MCF 10A (cell line): Measurements from ENCODE around the gene FAM117A. TPM values are rescaled to one million over a fixed set of nuclear protein-coding genes. Genes with fewer than 3 reads are reported as not detected.

ENCODE experiments used
- BruUV-seq: library from RNA; stranded (reverse); fragments of 400-500 nt; replicated peaks from 2 replicates; lab custom pipeline; 2021; lab: Mats Ljungman, UMichigan
- CTCF ChIA-PET: fragments of 300-600 bp; sonication (Branson Sonifier 250); formaldehyde crosslinking; extraction: SDS; loops from one replicate; lab custom pipeline; 2021; ENCODE audit warnings: antibody characterized with exemption, inconsistent platforms; lab: Yijun Ruan, JAX
- POLR2A ChIA-PET: fragments of 300-600, 350-650 bp; sonication (Branson Sonifier 250); formaldehyde crosslinking; extraction: SDS; loops from one replicate; lab custom pipeline; 2020; ENCODE audit warnings: antibody characterized with exemption, inconsistent platforms; lab: Yijun Ruan, JAX
- DNase-seq: peaks from one replicate; pipeline ENCODE4 v3.0.0-alpha.2; 2018; ENCODE audit not compliant: unreplicated experiment
- H3K27ac Mint-ChIP-seq: one replicate; pipeline ENCODE4 v1.8.0; 2022; ENCODE audit warnings: mild to moderate bottlenecking, low read depth, mixed read lengths; ENCODE audit not compliant: unreplicated experiment
- H3K27me3 Mint-ChIP-seq: one replicate; pipeline ENCODE4 v1.8.0; 2022; ENCODE audit warnings: mixed read lengths; ENCODE audit not compliant: insufficient read depth, unreplicated experiment
- H3K36me3 Mint-ChIP-seq: one replicate; pipeline ENCODE4 v1.8.0; 2022; ENCODE audit warnings: mild to moderate bottlenecking, moderate library complexity, mixed read lengths; ENCODE audit not compliant: insufficient read depth, unreplicated experiment
- H3K4me1 Mint-ChIP-seq: one replicate; pipeline ENCODE4 v1.8.0; 2022; ENCODE audit warnings: mixed read lengths; ENCODE audit not compliant: insufficient read depth, unreplicated experiment
- H3K4me3 Mint-ChIP-seq: one replicate; pipeline ENCODE4 v1.8.0; 2022; ENCODE audit warnings: mild to moderate bottlenecking, moderate library complexity, mixed read lengths; ENCODE audit not compliant: unreplicated experiment
- H3K9me3 Mint-ChIP-seq: one replicate; pipeline ENCODE4 v1.8.0; 2022; ENCODE audit warnings: mixed read lengths; ENCODE audit not compliant: unreplicated experiment
- intact Hi-C: fragments of 100-400 bp; cut with micrococcal nuclease; formaldehyde crosslinking; loops from 2 replicates; pipeline ENCODE4 v1.14.1; 2022
- total RNA-seq: library from RNA; stranded (reverse); gene quantifications from 2 replicates; pipeline ENCODE4 v1.2.3, GENCODE V29; 2022
- TF ChIP-seq, protein P1 (sequence below): fragments of 200-600 bp; IDR thresholded peaks from one replicate; pipeline ENCODE4 v1.8.0; 2022; ENCODE audit warnings: antibody characterized with exemption, mild to moderate bottlenecking; ENCODE audit not compliant: unreplicated experiment

The FAM117A gene
- total RNA-seq, 1 experiment from 2014 or later, result 2.0 TPM

DNA sequence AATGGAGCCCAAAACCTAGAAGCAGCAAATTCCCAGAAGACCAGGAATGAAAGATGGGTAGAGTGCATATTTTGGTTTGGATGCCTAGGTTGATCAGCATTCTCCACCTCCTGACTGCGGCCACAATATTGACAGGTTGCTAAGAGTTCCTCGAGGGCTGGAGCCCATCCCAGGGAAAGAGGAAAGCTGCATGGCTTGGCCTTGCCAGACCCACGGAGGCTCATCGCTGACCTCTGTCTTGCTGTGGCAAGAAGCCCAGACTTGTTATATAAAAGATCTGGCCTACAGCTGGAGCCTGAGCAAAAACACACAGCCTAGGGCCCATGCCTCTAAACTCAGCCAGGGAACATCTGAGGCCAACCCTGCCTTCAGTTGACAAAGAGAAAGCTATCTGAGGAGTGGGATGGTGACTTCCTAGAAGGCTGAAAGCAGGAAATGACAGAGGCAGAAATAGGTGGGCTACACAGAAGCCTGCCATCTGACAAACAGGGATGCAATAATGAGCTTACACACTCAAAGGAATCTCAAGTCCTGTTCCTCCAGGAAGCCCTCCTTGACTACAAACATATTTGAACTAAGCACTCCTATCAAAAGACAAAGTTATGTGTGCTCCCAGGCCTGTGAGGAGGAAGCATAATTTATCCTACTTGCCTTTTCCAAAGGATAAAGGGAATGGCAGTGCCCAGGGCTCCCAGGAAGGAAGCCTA lies 33.7 kb downstream of the FAM117A start:
- DNase-seq, result no peak
- BruUV-seq, result no TSS peak
- ChIA-PET CTCF (interaction anchor here (0.6 to 1.8 kb wide), 2 partner anchors 23 to 122 kb away, joined by 3 to 5 read pairs; partner anchors contain the start of gene SLC35B1), POLR2A (no interaction called here)
- Mint-ChIP-seq H3K9me3 (no peaks in the 10 kb centered on the region), H3K4me3 (no peak overlapping the region), H3K27ac (no peak overlapping the region), H3K27me3 (no peaks in the 10 kb centered on the region), H3K4me1 (no peaks in the 10 kb centered on the region), H3K36me3 (no peaks in the 10 kb centered on the region)
- TF ChIP-seq, protein P1, sequence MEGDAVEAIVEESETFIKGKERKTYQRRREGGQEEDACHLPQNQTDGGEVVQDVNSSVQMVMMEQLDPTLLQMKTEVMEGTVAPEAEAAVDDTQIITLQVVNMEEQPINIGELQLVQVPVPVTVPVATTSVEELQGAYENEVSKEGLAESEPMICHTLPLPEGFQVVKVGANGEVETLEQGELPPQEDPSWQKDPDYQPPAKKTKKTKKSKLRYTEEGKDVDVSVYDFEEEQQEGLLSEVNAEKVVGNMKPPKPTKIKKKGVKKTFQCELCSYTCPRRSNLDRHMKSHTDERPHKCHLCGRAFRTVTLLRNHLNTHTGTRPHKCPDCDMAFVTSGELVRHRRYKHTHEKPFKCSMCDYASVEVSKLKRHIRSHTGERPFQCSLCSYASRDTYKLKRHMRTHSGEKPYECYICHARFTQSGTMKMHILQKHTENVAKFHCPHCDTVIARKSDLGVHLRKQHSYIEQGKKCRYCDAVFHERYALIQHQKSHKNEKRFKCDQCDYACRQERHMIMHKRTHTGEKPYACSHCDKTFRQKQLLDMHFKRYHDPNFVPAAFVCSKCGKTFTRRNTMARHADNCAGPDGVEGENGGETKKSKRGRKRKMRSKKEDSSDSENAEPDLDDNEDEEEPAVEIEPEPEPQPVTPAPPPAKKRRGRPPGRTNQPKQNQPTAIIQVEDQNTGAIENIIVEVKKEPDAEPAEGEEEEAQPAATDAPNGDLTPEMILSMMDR, result no peak
- intact Hi-C loops, result no loop called here

DNA sequence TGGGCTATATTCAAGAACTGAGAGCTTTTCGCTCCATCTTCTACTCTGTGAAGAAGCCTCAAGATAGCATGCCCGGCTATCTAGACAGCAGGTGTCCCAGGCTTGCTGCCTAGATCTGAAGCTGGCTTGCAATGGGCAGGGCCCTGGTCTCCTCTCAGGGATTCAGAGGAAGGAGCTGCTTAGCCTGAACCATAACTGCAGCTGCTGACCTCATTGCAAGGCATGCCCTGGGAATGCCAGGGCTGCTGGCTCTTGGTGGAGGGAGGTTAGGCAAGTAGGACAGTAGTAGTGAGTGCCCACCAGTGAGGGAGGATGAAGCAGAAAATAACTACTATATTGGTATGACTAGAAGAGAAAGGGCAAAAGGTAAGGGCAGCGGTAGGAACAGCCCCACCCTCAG lies 34.9 kb downstream of the FAM117A start:
- DNase-seq, result no peak
- CTCF ChIA-PET, result interaction anchor here (1.8 kb wide), 1 partner anchor 21 kb away, joined by 5 read pairs; the partner anchor contains the start of gene SLC35B1
- Mint-ChIP-seq H3K27ac (no peak overlapping the region), H3K4me3 (no peak overlapping the region), H3K9me3 (no peaks in the 10 kb centered on the region), H3K27me3 (no peaks in the 10 kb centered on the region), H3K36me3 (no peaks in the 10 kb centered on the region), H3K4me1 (no peaks in the 10 kb centered on the region)
- BruUV-seq, result no TSS peak
- TF ChIP-seq, protein P1, result no peak
- POLR2A ChIA-PET, result no interaction called here
- intact Hi-C loops, result no loop called here

DNA sequence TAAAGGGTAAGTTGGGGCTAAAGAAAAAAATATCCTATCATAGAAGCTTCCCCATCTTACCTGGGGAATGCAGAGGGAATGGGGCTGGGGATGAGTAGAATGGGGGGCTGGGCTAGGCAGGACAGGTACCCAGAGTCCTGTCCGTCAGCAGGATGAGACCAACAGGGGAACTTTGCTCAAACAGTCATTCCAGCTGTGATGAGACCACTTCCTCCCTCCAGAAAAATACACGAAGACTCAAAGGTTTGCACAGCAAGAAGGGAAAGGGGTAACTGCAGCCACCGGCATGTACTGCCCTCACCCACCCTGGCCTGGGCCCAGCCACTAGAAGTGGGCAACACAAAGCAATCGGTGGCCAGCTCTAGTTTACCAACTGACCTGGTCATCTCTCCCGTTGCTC lies 35.5 kb downstream of the FAM117A start:
- CTCF ChIA-PET, result interaction anchor here (0.6 to 1.5 kb wide), 2 partner anchors 8 to 19 kb away, joined by 4 read pairs; no protein-coding TSS in a partner anchor
- Mint-ChIP-seq H3K27ac (no peak overlapping the region), H3K9me3 (no peaks in the 10 kb centered on the region), H3K27me3 (no peaks in the 10 kb centered on the region), H3K36me3 (no peaks in the 10 kb centered on the region), H3K4me3 (no peak overlapping the region), H3K4me1 (no peaks in the 10 kb centered on the region)
- TF ChIP-seq, protein P1, result no peak
- POLR2A ChIA-PET, result no interaction called here
- no TSS peak for BruUV-seq
- intact Hi-C loops, result no loop called here
- no peak for DNase-seq

DNA sequence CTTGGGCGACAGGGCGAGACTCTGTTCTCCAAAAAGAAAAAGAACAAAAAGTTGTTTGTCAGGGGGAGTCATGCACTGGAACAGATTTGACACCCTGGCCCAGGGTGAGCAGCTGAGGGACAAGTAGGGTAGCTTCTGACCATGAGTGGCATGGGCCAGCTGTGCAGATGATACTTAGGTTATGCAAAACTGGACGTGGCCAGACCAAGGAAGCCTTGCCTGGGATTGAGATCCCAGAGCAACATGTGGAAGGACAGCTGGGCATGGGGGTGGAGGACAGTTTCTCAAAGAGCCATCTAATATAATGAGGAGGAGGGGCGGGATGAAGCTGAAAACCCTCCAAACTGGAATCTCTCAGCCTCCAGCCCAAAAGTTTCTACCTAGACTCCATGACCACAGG lies 36.6 kb downstream of the FAM117A start:
- POLR2A ChIA-PET, result no interaction called here
- H3K36me3 Mint-ChIP-seq, result no peaks in the 10 kb centered on the region

More for the DNA sequence above, 36.6 kb downstream of the FAM117A start:
- intact Hi-C loops, result no loop called here
- TF ChIP-seq, protein P1, result no peak
- CTCF ChIA-PET, result interaction anchor here (1.5 kb wide), 1 partner anchor 9 kb away, joined by 4 read pairs; no protein-coding TSS in a partner anchor
- BruUV-seq, result no TSS peak
- no peaks in the 10 kb centered on the region for H3K9me3 Mint-ChIP-seq
- H3K27me3 Mint-ChIP-seq, result no peaks in the 10 kb centered on the region
- H3K4me1 Mint-ChIP-seq, result no peaks in the 10 kb centered on the region
- H3K27ac Mint-ChIP-seq, result no peak overlapping the region
- no peak for DNase-seq
- no peak overlapping the region for H3K4me3 Mint-ChIP-seq
